Left lung (tissue), 10 donors: ENCODE results near the gene OPN5. TPM values are rescaled to one million over a fixed set of nuclear protein-coding genes. Genes with fewer than 3 reads are reported as not detected.

Source experiments
- ATAC-seq: fragments of 200-7000 bp; cut with Tn5 transposase; one replicate; pipeline ENCODE4 v1.9.1; 2020; ENCODE audit warnings: moderate library complexity
- DNase-seq, 4 donors: peaks; one replicate each; pipeline ENCODE4 v3.0.0-alpha.2; 2013 to 2020
- H3K27ac ChIP-seq, 2 donors: fragments of 200-600 bp; sonication (generic) in 1 of 2; one replicate each; pipeline versions ENCODE4 v1.5.0 to v1.8.0; 2020 to 2021
- H3K27me3 ChIP-seq, 2 donors: fragments of 200-600 bp; sonication (generic) in 1 of 2; one replicate each; pipeline versions ENCODE4 v1.5.0 to v1.8.0; 2020 to 2021
- H3K36me3 ChIP-seq, 2 donors: fragments of 200-600 bp; sonication (generic) in 1 of 2; one replicate each; pipeline versions ENCODE4 v1.5.0 to v1.8.0; 2020 to 2021
- H3K4me1 ChIP-seq, 2 donors: fragments of 200-600 bp; one replicate each; pipeline ENCODE4 v1.8.0; 2021
- H3K4me3 ChIP-seq, 2 donors: fragments of 200-600 bp; sonication (generic) in 1 of 2; one replicate each; pipeline versions ENCODE4 v1.5.0 to v1.8.0; 2020 to 2021; ENCODE audit warnings: mild to moderate bottlenecking in 1 of 2
- H3K9me3 ChIP-seq, 2 donors: fragments of 200-600 bp; sonication (generic) in 1 of 2; one replicate each; pipeline versions ENCODE4 v1.5.0 to v1.8.0; 2020 to 2021
- CTCF ChIP-seq, 2 donors: fragments of 200-600 bp; sonication (generic) in 1 of 2; IDR thresholded peaks; one replicate each; pipeline versions ENCODE4 v1.5.0 to v1.8.0; 2021; ENCODE audit warnings: antibody characterized with exemption in 2 of 2
- intact Hi-C, 2 donors: fragments of 100-400 bp; cut with DNase I; formaldehyde crosslinking; loops; one replicate each; pipeline versions ENCODE4 v1.11.2 to v1.14.2; 2022
- polyA plus RNA-seq, 6 donors: library from polyadenylated mRNA; unstranded; fragments of 120-200 nt; gene quantifications; one replicate each; pipeline ENCODE4 v1.2.1, GENCODE V29; 2013; ENCODE audit not compliant: insufficient read length in 6 of 6
- total RNA-seq, 2 donors: library from RNA; stranded (reverse); fragmentation: NEBNext Ultra II Directional; extraction: Animal tissue kit (Norgen Biotek cat#: 25700); gene quantifications; one replicate each; pipeline ENCODE4 v1.2.1, GENCODE V29; 2021
- donor health status: DM: no; HTN: yes; CAD: no.
- donor health status: DM: no; HTN: no; CAD: no.

The OPN5 gene
- total and polyA plus RNA-seq, 8 donors: 0.06 TPM; not detected in 5

- H3K4me3 ChIP-seq: no peak overlapping the region
- no peaks in the 10 kb centered on the region for H3K36me3 ChIP-seq
- ATAC-seq: no peak
- DNase-seq: no peak
- no peaks in the 10 kb centered on the region for H3K9me3 ChIP-seq
- TF ChIP-seq CTCF (IDR thresholded peaks at IDR 0.05): no peak
- intact Hi-C loops: no loop called here
- H3K27ac ChIP-seq: no peak overlapping the region
- H3K27me3 ChIP-seq: no peaks in the 10 kb centered on the region
- no peaks in the 10 kb centered on the region for H3K4me1 ChIP-seq
Observed at GRCh38 chr6:47759364-47759763, 22.5 kb upstream of the OPN5 start.

- intact Hi-C loops: no loop called here
- Histone ChIP-seq H3K4me3 (no peak overlapping the region), H3K36me3 (no peaks in the 10 kb centered on the region), H3K4me1 (no peaks in the 10 kb centered on the region), H3K27ac (no peak overlapping the region), H3K9me3 (peaks cover 0 to 6% of the 10 kb centered on the region in 2 donors), H3K27me3 (no peaks in the 10 kb centered on the region)
- DNase-seq (no peak), ATAC-seq (no peak)
- TF ChIP-seq CTCF (IDR thresholded peaks at IDR 0.05): no peak
Observed at GRCh38 chr6:47762502-47762901, 19.3 kb upstream of the OPN5 start.

GRCh38 chr6:47766445-47766844 lies 15.4 kb upstream of the OPN5 start:
- intact Hi-C loops: no loop called here
- Histone ChIP-seq H3K9me3 (peaks cover 0 to 6% of the 10 kb centered on the region in 2 donors), H3K36me3 (no peaks in the 10 kb centered on the region), H3K4me3 (no peak overlapping the region), H3K27me3 (no peaks in the 10 kb centered on the region), H3K4me1 (no peaks in the 10 kb centered on the region), H3K27ac (no peak overlapping the region)
- DNase-seq (no peak), ATAC-seq (no peak)
- TF ChIP-seq CTCF (IDR thresholded peaks at IDR 0.05): no peak

- no peaks in the 10 kb centered on the region for H3K27me3 ChIP-seq
- intact Hi-C loops: no loop called here
Observed at GRCh38 chr6:47767102-47767501, 14.7 kb upstream of the OPN5 start.

GRCh38 chr6:47769982-47770381 lies 11.8 kb upstream of the OPN5 start:
- Histone ChIP-seq H3K27ac (no peak overlapping the region), H3K36me3 (no peaks in the 10 kb centered on the region), H3K9me3 (peaks cover 0 to 6% of the 10 kb centered on the region in 2 donors), H3K4me1 (no peaks in the 10 kb centered on the region), H3K27me3 (no peaks in the 10 kb centered on the region), H3K4me3 (no peak overlapping the region)
- TF ChIP-seq CTCF (IDR thresholded peaks at IDR 0.05): no peak
- DNase-seq (no peak), ATAC-seq (no peak)
- intact Hi-C loops: no loop called here

More at GRCh38 chr6:47767102-47767501, 14.7 kb upstream of the OPN5 start:
- H3K4me3 ChIP-seq: no peak overlapping the region
- DNase-seq (no peak), ATAC-seq (no peak)
- no peaks in the 10 kb centered on the region for H3K36me3 ChIP-seq
- H3K27ac ChIP-seq: no peak overlapping the region
- H3K4me1 ChIP-seq: no peaks in the 10 kb centered on the region
- no peak for TF ChIP-seq CTCF (IDR thresholded peaks at IDR 0.05)
- H3K9me3 ChIP-seq: peaks cover 0 to 6% of the 10 kb centered on the region in 2 donors
